T-helper 9 cell (primary cell): ENCODE measurements around the gene PHTF1.
A peak's percentile ranks its signal among the peaks of the same experiment; 100 is the strongest.
"Not testable (repeated sequence)": the region's sequence is repeated elsewhere in the genome, so short reads cannot be mapped to it uniquely, and the experiment has no call there.

Experiments
- DNase-seq: peaks from one replicate; pipeline ENCODE4 v3.0.0-alpha.2; 2020

The PHTF1 gene

DNA sequence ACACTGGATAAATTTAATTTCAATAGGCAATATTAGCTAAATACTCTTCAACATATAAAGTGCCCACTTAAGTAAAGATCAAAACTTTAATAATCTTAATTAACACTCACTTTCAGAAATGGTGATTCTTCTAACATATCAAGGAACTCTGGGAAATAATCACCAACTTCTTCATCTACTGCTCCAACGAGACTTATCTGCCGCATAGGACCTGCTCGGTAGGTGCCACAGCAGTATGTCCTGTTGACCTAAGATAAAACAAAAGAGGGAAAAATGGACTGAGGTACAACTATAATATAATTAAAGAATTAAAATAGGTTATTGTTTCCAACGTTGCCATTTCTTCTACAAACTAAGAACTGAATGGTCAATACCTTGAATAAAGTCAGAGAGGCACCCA, 18.3 kb upstream of the PHTF1 start:
- DNase-seq: no peak

DNA sequence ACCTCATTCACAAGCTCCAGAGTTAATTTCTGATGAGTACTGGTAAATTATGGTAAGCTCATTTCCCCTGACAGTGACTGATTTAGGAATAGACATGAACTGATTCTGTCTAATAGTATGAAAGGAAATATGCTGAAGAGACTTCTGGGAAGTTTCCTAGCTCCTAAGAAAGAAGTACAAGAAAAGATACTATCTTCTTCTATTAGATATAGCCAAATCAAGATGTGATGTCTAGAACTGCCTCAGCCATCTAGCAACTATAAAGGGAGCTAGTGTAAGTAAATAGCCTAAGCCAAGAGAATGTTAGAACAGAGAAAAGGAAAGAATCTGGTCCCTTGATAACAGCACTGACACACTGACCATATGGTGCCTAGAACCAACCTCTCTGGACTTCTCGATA, 10.7 kb upstream of the PHTF1 start:
- DNase-seq: no peak

DNA sequence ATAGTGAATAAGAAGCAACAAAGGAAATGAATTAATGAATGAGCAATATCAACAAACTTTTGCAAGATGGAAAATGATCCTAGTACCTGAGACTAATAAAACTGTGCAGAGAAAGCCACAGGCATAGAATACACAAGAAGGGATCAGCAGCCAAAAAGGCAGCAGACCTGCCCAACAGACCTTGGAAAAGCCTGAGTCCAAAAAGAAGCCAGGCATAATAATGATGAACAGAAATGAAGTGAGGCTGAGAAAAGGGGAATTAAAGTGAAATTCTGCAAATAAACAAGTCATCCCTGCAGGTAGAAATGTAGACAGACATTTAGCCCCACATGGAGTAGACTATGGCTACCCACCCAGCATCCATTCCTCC, 10.3 kb upstream of the PHTF1 start:
- no peak for DNase-seq

DNA sequence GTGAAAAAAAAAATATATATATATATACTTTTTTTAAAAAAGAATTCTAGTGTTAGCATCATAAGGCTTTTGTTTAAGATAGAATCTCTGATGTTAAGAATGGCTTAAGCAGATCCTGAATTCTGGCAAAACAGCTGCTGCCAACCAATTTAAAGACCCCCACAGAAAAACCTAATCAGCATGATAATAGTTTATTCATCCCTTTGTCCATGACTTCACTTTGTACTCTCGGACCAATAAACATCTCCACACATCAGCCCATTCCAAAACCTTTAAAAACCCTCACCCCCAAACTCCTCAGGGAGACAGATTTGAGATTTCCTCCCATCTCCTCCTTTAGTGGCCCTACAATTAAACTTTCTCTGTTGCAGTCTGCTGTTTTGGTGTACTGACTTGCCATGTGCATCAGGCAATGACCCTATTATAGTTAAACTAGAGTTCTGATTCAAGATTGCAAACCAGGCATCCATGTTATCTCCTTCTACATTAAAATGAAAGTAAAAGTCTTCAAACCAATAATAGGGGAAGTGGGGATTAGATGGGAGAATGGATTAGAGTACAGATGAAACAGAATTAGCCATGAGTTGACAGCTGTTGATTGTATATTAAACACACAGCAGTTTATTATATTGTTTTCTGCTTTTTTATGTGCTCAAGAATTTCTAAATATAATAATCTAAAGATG, 9.8 kb upstream of the PHTF1 start:
- DNase-seq: no peak

DNA sequence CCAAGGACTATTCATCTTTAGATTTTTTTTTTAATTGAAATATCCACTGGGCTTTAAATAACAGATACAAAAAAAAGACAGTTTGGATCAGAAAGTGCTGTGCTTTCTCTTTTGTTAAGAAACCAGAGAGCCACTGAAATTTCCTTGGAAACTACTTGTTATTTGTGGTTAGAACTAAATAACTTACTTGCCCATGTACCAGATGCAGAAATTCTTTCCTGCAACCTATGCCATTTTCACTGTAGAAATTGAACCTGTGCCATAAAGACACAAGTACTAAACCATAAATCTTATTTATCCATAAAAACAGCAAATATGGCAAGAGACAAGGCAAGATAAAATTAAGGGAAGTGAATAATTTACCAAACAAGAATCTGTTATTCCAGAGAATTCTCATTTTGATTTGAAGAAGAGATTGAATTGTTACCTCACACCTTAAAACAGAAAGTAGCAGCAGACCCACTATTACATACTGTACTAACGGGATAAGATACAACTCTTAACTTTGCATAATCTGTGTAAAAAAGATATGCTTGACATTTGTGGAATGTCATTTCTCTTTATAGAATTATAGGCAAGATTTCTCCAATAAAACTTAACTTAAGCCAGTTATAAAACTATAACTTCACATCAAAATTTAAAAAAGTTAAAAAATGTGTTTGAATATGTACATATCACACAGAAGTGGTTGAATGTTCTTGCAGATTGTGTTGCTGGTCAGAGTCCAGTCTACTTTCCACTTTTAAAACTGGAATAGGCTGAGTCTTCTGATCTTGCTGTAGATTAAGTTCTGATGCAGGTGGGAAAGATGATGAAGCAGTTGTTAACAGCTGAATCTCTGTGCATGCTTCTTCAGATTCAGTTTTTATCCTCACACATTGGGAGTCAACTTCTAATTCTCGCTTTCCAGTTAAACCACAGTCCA, 6.3 kb upstream of the PHTF1 start:
- DNase-seq: no peak

DNA sequence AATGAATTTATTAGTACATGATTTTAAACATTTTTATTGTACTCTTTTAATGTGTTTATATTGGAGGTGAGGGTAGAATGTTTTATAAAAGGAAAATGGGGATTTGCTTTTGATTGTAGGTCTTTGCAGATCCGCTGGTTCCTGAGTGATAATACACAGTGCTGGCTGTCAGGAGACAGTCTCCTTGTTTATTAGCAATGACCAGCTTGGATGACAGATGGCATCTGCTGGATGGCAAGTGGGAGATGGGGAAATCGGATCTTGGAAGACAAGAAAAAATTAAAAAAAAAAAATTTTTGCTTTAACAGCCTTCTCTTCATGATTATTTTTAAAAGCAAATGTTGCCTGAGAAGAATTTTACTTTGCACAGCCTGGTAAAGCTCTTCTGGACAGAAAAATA, 4.4 kb upstream of the PHTF1 start:
- no peak for DNase-seq

DNA sequence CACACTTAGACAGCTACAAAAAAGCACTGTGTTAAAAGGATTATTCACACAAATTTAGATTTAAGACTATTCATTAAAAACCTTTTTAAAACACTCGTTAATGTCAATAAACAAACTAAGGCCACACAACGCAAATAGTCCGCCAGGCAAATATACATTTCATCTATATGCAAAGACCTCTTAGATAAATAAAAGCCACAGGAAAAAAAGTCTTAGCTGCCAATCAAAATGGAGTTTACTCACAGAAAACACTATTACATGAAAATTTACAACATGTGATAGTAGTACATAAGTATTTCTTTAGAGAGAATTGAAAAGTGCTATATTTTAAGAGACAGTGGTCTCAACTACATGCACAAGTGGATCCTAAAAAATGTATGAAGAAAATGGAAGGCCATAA, 2.7 kb upstream of the PHTF1 start:
- no peak for DNase-seq

DNA sequence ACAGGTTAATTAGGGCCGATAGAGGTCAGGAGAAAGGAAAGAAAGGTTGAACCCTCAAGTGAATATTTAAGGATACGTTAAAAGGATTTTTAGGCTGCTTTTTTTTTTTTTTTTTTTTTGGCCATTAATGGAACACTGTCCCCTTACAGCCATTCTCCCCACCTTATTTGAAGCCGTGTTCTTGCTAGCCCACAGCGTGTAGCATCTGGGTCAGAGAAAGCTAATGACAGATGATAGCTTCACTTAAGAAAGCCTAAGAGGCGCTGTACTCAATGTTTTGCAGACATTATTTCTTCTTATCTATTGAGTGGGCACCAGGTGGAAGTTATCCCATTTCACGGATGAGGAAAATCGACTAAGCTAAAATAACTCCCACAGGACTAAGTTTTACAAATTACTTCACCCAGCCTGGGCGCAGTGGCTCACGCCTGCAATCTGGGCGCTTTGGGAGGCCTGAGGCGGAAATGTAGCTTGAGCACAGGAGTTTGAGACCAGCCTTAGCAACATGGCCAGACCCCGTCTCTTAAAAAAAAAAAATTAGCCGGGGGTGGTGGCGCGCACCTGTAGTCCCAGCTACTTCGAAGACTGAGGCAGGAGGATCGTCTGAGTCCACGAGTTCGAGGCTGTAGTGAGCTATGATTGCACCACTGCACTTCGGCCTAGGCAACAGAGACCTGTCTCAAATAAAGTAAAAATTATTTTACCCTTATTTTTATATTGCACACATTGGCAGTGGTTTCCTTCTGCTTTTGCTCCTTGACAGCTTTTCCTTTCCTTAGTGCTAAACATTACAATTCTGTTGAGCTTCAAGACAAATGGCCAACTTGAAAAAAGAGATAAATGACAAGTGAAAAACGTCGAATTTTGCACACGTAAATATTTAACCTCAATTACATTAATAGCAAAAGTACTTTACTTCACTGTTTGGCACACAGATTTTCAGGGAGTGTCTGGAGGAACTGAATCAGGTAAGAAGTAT, 1.1 kb upstream of the PHTF1 start:
- no peak for DNase-seq

DNA sequence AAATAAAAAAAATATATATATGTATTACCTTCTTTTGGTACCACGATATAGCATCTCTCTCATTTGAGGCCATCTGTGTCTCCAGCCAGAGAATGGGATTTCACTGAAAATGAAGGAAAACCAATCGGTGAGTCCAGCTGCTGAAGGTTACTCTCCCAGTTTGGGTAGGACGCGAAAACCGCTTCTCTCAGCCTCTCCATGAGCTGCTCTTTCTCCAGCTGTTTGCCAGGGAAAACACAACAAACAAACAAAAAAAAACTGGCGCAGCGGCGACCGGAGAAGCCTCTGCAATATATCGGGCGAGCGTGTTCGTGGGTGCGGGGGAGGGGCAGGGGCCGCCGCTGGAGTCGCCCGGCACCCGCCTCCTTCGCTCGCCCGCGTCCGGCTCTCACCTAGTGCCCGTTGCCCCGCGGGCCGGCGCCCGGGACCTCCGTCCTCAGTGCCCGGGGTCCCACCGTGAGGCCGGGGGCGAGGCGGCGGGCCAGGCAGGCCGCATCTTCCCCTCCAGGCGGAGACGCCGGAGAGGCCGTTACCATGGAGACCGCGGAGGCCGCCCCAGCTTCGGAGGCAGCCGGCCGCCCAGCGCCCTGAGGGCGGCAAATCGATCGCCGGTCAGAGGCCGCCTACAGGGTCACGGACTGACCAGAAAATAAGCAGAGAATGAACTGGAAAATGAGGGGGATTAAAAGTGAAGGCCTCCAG, 504 bp downstream of the PHTF1 start:
- DNase-seq: peak; percentile 50

DNA sequence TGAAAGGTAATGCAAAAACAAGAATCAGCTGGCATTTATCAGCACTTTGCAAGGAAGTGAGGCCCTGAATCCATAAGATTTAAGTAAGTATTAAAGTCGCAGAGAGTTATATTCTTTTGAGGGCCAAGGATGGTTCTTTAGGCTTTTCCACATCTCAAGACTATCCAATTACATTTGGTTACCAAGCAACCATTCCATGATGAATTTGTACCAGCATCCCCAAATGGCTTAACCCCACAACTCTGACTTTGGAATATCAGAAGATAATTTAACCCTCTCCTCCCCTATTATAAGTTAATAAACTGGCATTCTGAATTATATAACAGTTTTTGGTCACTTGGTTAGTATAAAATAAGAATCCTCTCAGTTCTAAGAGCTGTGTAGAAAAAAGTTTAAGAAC, 2.8 kb downstream of the PHTF1 start:
- no peak for DNase-seq

DNA sequence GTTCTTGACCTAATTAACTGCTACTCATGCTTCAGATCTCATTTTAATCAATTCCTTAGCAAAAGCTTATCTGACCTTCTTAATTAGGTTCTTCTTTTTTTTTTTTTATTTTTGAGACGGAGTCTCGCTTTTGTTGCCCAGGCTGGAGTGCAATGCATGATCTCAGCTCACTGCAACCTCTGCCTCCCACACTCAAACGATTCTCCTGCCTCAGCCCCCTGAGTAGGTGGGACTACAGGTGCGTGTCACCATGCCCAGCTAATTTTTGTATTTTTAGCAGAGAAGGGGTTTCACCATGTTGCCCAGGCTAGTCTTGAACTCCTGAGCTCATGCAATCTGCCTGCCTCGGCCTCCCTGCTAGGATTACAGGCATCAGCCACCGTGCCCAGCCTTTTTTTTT, 6.0 kb downstream of the PHTF1 start:
- not testable (repeated sequence) for DNase-seq

DNA sequence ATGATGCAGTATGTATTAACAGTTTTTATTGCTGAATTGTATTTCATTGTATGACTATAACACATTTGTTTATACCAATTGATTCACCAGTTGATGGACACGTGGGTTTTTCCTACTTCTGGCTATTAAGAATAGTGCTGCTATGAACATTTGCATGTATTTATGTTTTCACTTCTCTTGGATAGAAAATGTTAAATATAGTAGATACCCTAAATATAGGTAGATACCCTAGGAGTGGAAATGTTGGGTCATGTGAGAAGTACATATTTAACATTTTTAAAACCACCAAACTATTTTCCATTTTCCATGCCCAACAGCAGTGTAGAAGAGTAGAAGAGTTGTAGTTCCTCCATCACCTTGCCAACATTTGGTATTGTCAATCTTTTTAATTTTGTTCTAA, 7.8 kb downstream of the PHTF1 start:
- DNase-seq: no peak

DNA sequence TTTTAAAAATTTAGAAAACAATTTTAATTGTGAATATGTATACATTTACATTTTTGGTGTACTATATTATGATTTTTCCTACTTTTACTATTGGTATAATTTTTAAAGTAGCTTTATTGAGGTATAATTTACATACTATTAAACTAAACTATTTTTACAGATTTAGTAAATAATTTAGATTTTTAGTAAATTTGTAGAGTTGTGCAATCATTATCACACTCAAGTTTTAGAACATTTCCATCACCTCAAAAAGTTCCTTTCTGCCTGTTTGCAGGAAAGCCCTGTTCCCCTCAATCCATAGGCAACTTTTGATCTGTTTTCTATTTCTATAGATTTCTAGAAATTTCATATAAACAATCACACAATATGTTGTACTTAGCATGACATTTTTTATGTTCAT, 8.2 kb downstream of the PHTF1 start:
- DNase-seq: no peak

DNA sequence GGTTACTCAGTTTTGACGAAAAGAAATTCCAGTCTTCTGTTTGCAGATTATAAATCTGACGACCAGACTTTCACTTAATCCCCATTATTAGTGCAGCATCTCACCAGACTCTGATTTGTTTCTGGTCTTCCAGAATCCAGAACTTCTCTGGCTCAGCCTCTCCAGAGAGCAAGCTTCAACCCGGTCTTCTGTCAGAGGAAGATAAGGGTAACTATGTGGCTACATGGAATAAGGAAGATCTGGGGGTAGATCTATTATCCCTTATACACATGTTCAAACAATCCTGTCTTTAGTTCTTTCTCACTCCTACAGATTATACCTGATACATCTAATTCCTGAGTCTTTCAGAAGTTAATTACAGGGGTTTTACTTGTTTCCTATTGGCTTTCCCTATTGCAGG, 9.9 kb downstream of the PHTF1 start:
- DNase-seq: no peak

DNA sequence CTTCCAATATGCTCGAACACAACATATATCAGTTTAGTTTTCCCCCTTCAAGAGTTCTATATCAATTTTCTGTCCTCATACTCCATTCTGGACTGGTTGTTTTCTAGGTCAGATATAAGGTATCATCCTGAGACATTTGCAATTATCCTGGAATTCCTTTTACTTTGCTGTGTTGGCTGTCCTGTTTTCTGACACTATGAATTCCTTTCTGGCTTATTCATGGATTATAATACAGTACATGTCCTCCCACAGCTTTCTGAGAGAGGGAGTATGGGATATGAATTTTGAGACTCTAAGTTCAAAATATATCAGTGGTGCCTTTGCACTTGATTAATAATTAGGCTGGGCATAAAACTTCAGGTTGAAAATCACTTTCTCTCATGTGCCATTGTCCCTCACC, 11.9 kb downstream of the PHTF1 start:
- no peak for DNase-seq

DNA sequence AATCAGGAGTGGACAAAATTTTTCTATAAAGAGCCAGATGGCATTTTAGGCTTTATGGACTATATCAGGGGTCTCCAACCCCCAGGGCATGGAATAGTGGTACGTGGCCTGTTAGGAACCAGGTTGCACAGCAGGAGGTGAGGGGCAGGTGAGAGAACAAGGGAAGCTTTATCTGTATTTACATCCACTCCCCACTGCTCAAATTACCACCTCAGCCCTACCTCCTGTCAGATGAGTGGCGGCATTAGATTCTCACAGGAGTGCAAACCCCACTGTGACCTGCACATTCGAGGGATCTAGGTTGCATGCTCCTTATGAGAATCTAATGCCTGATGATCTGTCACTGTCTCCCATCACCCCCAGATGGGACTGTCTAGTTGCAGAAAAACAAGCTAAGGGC, 13.9 kb downstream of the PHTF1 start:
- DNase-seq: no peak

DNA sequence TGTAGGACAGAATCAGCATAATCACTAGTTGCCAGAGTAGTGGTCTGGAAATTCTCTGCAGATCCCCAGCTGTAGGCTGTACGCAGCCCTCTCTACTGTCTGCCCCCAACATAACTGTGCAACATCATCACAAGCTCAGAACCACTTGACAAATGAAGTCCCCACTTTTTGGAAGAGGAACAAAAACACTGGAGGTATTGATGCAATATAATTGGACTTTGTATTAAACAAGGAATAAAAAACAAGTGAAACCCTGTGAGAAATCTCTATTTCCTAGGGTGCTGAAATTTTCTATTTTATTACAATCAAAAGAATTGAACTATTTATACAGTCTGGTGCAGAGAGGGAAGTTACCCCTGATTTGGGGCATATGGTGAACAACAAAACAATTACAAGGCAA, 15.2 kb downstream of the PHTF1 start:
- DNase-seq: no peak

DNA sequence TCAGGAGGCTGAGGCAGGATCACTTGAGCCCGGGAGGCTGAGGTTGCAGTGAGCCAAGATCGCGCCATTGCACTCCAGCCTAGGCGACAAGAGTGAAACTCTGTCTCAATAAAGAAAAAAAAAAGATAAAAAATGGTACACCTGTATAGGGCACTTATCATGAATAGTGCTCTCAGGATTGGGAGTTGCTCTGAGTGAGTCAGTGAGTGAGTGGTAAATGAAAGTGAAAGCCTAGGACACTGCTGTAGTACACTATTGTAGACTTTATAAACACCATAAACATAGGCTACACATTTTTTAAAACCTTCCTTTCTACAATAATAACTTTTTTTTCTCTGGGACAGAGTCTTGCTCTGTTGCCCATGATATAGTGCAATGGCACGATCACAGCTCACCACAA, 16.8 kb downstream of the PHTF1 start:
- no peak for DNase-seq

DNA sequence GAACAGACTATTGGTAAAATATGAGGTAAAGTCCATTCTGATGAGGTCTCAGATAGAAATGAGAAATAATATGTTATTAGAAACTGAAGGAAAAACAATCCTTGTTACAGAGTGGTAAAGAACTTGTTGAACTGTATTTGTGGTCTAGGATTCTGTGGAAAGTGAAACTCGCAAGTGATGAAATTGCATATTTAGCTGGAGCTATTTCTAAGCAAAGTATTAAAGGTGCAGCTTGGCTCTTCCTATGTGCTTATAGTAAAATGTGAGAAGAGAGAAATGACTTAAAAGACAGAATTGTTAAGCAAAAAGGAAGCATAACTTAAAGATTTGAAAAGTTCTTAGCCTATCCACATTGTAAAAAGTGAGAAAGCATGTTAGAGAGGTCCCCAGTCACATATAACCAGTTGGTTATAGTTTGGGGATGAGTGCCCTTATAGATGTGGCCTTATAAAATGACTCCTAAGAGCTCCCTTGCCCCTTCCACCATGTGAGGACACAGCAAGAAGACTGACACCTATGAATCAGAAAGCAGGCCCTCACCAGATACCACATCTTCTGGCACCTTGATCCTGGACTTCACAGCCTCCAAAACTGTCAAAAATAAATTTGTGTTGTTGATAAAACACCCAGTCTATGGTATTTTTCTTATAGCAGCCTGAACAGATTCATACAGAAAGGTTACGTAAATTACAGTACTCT, 24.8 kb downstream of the PHTF1 start:
- no peak for DNase-seq

DNA sequence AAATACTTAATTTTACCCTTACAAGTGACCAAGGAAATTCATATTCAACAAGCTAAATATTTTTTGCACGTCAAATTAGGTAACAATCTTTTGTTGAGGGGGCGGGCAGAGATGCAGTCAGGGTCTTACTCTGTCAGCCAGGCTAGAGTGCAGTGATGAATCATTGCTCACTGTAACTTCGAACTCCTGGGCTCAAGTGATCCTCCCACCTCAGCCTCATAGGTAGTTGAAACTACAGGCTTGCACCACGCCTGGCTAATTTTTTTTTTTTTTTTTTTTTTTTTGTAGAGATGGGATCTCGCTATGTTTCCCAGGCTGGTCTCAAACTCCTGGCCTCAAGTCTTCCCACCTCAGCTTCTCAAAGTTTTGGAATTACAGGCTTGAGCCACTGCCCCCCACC, 26.5 kb downstream of the PHTF1 start:
- no peak for DNase-seq

DNA sequence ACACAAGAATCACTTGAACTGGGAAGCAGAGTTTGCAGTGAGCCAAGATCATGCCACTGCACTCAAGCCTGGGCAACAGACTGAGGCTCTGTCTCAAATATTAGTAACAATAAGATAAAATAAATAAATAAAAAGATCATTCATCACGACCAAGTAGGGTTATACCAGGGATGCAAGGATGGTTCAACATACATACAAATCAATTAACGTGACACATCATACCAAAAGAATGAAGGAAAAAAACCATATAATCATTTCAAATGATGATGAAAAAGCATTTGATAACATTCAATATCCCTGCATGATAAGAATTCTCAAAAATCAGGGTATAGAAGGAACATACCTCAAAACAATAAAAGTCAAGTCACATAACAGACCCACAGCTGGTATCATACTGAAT, 38.3 kb downstream of the PHTF1 start:
- no peak for DNase-seq

DNA sequence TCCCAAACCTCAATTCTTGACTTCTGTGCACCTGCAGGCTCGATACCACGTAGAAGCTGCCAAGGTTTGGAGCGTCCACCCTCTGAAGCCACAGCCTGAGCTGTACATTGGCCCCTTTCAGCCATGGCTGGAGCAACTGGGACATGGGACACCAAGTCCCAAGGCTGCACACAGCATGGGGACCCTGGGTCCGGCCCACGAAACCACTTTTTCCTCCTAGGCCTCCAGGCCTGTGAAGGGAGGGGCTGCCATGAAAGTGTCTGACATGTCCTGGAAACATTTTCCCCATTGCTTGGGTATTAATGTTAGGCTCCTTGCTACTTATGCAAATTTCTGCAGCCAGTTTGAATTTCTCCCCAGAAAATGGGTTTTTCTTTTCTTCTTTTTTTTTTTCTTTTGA, 40.7 kb downstream of the PHTF1 start:
- not testable (repeated sequence) for DNase-seq
